NCI-H82 treated with DMSO at 0.1 percent for 48 hours (cell line): Measurements from ENCODE around the gene HIGD1A.
A peak's percentile ranks its signal among the peaks of the same experiment; 100 is the strongest.
"Not testable (repeated sequence)": the region's sequence is repeated elsewhere in the genome, so short reads cannot be mapped to it uniquely, and the experiment has no call there.

Experiments
- DNase-seq: peaks from one replicate; lab custom pipeline; 2025; ENCODE audit not compliant: unreplicated experiment; lab: John Stamatoyannopoulos, UW

The HIGD1A gene

DNA sequence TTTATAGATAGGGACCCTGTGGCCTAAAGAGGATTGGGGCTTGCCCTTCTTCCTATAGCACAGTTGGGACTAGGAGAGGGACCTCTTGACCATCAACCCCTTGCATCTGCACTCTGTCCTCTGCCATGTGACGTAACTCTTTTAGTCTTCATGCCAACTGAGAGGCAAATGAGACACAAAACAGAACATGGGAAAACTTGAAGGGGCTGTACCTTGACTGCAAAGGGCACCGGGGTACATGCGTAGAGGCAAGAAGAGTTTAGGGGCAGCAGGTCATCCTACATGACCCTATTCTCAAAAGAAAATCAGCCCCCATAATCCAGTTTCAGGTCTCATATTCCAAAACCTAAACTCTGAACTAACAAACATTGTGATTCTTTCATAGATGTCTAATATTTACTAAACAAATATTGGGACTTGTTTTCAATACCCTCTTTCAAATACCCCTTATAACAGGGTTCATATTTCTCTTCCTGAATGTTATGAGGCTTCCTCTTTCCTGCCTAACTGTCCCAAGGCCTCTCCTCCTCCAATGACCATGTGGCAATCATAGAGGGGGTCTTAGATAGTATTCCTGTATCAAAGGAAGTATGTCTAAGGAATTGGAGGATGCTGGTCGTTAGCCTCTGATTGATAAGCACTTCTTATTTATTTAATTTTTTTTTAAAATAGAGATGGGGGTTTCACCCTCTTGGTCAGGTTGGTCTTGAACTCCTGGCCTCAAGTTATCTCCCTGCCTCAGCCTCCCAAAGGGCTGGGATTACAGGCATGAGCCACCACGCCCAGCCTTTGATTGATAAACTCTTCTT, 25.5 kb upstream of the HIGD1A start:
- DNase-seq = no peak

DNA sequence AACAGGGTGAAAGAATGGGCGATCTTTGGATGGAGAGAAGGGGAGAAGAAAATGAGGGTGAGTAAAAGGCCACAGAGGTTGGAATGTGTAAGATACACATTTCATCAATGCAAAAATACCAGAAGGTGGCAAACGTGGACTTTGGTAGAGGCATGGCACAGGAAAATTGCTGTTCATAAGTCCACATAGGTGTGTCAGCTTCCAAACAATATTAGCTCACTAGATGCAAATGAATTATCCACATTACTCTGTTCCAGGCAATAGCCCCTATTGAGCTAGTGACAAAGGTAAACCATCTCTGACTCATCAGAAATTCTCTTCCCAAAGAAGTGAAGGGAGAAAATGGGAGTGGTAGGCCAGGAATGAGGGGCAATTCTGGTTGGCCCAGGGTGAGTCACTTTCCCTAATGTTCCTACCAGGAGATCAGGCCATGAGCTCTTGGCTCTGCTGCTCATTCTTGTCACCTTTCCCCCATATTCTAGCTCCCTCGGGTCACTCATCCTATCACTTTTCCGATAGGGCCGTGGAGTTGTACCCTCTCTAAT, 24.9 kb upstream of the HIGD1A start:
- DNase-seq = no peak

DNA sequence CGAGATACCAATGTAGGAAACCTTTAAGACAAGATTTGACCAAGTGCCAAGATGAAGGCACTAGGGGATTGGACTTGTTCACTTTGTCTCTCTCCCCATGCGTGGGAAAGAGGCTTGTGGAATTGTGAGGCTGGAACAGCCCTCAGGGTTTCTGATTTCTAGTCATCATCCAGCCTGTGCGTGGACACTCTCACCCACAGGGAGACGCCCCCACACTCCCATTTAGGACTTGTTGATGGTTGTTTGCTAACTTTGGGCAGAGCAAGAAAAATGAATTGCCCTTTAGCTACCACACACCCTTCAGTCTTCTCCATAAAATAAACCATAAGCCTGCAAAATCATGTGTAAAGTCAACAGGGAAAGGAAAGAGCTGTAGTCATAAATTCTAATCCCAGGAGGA, 23.4 kb upstream of the HIGD1A start:
- no peak for DNase-seq

DNA sequence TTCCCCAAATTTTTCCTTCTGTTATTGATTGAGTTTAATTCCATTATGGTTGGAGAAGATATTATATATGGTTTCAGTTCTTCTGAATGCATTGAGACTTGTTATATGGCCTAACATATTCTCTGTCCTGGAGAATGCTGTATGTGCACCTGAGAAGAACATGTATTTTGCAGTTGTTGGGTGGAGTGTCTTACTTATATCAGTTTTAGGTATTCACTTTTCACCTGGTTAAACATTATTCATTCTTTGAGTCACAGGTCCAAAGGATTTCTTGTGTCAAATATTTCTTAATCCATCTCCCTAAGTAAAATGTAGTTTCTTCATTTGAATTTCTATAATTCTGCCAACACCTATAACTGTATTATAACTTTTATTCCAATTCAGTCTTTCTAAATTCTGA, 22.7 kb upstream of the HIGD1A start:
- DNase-seq = no peak

DNA sequence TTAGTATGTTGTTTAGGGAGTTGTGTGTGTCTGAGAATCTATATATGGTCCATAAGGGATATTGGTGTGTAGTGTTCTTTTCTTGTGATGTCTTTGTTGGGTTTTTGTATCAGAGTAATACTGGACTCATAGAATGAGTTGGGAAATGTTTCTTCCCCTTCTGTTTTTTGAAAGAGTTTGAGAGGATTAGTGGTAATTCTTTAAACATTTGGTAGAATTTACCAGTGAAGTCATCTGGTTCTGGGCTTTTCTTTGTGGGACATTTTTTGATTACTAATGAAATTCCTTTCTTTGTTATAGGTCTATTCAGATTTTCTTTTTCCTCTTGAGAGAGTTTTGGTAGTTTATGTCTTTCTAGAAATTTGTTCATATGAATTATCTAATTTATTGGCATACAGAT, 21.9 kb upstream of the HIGD1A start:
- no peak for DNase-seq

DNA sequence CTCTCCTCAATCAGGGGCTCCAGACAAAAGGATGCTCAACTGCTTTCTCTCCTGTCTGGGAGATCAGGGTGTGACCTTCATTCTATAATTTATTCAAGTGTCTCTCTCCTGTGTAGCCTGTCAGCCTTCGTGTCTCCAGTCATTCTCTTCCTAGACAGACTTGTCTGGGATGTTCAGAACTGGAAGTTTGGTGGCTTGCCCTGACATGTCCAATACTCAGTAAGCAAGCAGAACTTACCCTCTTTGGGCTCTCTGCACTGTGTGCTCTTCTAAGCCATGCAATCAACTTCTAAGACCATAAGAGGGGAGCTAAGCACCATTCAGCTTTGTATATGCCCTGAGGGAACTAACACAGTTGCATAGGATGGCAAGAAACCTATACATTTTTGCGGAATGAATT, 19.1 kb upstream of the HIGD1A start:
- DNase-seq = no peak

DNA sequence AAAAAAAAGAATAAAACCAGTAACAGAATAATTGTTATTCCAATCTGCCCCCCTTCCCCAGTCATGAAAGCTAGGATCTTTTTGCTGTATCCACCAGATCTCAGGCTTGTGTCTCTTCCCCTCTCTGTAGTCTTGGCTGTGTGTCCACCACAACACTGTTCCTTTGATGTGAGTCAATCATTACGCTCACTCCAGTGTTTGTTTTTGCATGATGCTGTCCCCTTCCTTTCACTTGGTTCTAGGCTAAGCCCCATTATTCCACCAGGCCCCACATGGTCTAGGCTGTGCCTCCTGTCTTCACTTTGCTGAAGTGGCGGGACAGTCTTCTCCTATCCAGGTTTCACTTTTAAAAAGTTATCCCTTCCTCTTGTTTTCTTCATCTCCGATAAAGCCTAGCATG, 18.5 kb upstream of the HIGD1A start:
- DNase-seq = no peak

DNA sequence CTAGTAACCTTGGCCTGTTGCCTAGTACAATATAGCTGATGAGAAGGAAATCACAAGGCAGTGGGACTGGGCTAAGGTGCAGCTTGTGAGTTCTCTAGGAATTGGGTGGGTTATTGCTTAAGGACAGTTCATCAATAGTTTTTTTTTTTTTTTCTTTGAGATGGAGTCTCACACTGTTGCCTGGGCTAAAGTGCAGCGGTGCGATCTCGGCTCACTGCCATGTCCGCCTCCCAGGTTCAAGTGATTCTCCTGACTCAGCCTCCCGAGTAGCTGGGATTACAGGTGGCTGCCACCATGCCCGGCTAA, 16.4 kb upstream of the HIGD1A start:
- no peak for DNase-seq

DNA sequence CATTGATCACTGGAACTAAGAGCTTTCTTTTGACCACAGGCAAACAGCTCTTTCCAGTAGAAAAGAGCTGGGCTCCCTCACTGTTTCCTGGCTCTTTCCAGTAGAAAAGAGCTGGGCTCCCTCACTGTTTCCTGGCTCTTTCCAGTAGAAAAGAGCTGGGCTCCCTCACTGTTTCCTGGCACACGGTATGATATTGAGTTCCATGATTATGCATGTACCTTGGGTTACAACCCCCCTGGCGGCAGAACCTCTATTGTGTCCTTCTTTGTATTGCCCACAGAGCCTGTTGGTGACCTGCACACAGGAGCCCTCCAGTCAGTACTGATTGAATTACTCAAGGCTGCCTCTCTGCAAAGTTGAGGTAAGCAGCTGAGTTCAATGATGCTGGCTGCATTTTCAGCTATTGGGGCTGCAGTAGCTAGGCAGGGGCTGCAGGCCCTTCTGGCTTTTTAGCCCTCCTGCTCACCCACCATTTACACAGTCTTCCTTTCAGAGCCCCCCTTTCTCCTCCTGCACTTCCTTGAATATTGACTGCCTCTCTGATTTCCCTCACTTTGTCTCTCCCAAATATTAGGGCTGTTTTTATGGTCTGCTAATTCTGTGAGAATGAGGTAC, 15.2 kb upstream of the HIGD1A start:
- DNase-seq = peak; percentile 48

DNA sequence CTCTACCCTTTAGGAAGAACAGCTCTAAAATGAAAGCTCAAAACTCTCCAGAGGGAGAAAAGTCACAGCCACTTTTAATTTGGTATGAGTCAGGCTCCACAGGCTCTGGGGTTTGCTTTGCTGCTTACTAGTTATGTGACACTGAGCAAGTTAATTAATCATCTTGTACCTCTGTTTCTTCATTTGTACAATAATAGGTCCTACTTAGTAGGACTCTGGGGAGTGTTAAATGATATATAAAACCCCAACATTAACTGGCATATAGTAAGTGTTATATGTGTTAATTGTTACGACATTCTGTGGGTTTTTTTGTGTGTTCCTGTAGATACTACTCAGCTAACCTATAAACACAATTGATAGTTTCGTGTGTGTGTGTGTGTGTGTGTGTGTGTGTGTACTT, 11.5 kb upstream of the HIGD1A start:
- no peak for DNase-seq

DNA sequence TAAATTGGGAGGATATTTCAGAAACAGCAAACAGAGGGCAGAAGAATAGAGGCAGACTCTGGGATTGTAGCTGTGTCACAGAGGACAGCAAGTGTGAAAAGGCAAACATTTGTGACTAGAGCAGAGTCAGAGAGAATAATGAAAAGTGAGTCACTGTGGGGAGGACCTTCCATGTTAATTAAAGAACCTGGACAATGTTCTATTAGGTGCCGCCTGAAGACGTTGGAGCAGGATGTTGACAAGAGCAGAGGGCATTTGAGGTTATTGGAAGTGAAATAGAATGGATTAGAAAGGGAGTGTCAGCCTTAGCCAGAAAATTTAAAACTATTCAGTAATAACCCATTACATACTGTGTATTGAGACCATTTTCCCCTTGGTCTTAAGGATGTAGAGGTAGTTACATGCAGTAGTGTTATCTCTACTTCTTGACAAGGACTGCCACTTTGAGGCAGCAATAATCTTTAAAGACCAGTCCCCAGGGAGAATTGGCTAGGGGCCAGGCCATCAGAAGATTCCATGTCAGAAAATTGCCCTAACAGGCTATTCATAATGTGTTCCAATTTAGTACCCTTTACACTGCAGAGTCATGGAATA, 10.7 kb upstream of the HIGD1A start:
- peak; percentile 14 for DNase-seq

DNA sequence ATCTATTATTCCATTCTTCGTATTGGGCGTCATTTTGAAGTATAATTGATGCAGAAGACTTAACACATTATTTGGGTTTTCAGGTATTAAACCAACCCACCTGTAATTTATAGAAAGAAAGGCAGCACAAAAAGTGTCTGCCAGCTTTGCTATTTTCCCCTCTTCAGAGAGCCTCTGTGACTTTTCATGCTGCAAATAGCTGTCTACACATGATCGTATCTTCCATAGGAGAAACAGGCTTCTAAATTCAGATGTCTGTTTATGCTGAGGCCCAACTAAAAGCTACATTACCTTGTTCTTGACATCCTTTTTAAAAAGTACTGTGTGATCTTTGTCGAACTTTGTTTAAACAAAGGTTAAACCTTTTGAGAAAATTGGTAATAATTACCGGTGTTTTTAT, 10.0 kb upstream of the HIGD1A start:
- no peak for DNase-seq

DNA sequence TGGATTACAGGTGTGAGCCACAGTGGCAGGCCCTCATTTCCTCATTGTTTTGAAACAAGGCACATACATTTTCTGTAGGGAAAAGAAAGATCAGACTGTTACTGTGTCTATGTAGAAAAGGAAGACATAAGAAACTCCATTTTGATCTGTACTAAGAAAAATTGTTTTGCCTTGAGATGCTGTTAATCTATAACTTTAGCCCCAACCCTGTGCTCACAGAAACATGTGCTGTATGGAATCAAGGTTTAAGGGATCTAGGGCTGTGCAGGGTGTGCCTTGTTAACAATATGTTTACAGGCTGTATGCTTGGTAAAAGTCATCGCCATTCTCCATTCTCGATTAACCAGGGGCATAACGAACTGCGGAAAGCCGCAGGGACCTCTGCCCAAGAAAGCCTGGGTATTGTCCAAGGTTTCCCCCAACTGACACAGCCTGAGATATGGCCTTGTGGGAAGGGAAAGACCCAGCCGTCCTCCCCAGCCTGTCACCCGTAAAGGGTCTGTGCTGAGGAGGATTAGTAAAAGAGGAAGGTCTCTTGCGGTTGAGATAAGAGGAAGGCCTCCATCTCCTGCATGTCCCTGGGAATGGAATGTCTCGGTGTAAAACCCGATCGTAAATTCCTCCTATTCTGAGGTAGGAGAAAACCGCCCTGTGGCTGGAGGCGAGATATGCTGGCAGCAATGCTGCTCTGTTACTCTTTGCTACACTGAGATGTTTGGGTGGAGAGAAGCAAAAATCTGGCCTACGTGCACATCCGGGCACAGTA, 7.0 kb upstream of the HIGD1A start:
- not testable (repeated sequence) for DNase-seq

DNA sequence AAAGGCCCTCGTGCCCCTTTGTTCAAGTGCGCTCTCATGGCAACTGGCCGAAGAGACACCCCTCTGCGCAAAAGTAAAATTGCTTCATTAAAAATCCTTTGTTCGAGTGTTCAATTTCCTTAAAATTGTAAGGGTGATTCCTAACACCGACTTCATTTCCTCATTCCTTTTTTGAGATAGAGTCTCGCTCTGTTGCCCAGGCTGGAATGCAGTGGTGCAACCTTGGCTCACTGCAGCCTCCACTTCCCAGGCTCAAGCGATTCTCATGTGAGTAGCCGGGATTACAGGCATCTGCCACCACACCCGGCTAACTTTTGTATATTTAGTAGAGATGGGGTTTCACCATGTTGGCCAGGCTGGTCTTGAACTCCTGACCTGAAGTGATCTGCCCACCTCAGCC, 6.4 kb upstream of the HIGD1A start:
- DNase-seq = not testable (repeated sequence)

DNA sequence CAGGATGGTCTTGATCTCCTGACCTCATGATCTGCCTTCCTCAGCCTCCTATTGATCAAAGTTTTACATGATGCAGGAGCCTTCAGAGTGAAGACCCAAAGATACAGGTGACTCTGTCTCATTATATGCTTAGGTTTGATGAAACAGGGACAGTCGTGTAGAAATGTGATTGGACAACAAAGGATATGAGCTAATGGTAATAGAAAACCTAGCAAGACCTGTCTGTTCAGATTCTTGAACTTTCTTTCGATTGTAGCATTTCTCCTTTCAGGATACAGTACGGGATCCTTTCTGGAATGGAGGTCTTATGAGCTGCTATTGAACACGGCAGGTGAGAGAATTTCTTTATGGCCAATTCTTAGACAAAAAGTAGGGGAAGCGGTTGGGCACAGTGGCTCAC, 4.9 kb upstream of the HIGD1A start, which contains the start of gene ACKR2:
ACKR2 (plus strand) TSS at position 244 of the 400 bp plus-strand sequence. CDS start 55,058 bp downstream, outside the sequence.
- DNase-seq = no peak

DNA sequence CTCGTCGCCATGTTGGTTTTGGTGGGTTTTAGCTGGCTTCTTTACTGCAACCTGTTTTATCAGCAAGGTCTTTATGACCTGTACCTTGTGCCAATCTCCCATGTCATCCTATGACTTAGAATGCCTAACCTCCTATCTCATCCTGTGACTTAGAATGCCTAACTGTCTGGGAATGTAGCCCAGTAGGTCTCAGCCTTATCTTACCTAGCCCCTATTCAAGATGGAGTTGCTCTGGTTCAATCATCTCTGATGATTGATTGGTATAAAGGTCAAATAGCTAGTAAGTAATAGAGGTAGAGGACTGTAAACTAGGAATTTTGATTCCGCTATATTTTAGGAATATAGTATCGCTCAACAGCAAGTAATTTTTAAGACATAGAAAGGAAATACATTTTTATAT, 3.6 kb upstream of the HIGD1A start:
- no peak for DNase-seq

DNA sequence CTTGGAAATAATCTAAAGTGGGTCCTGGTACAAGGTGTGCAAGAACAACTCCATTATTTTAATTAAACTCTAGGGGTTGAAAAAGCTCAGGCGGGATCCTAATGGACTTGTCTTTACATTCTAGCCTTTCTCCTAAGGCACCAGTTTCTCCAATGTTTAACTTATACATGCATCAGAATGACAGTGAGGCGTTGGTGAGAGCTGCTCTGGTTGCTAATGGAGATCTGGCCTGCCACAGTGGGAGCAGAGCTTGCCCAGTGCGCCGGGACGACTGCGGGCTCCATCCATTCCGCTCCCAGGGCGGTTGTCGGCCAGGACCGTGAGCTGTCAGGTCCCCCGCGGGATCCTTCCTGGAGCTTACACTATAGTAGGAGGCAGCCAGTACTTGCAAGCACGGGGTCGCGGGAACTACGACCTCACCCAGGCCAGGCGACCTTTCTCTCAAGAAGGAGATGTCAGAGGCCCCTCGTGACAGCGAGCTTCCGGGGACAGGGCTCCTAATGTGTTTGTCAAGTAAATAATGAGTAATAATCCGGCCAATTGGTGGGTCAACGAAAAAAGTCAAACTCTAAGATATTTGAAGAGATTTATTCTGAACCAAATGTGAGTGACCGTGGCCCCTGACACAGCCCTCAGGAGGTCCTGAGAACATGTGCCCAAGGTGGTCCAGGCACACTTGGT, 991 bp upstream of the HIGD1A start:
- no peak for DNase-seq

DNA sequence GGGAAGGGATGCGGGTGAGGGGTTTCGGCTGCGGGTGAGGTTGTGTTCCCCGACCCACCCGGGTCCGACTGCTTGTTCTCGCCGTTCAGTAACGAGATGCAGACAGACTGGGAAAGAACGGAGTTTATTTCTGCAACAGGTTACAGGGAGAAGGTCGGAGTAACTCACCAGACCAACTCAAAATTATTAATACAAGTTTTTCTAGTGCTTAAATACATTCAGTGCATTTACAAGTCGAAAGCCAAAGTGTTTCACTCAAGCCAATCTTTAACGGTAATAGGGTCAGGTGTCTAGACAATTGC, 492 bp upstream of the HIGD1A start:
- no peak for DNase-seq

DNA sequence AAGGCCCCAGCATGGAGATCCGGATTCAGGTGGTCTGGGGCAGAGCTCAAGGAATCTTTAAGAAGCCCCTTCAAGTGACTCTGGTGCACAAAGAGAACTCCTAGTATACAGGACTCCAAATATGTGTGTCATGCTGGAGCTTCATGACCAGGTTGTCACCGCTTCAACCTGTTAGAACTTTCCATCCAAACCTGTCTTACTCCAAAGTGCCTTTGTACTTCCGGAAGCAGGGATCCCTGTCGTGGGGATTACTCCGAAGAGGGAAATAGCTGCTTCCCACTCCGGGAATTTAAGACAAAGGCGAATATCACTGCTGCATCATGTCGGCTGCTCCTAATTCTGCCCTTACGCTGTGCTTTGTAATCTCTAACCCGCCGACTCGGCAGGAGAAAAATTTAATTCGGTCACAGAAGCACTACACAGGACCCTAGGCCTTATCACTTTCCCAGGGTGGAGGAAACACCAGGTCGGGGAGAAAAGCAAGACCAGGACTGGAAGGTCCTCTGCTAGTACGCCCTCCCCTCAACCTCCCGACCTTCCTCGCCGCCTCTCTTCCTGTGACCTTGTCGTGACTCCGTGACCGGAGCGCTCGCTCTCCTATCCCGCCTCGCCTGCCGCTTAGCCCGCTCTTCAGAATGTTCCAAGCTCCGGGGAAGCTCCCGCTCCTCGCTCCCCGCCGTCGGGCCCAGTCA, 730 bp downstream of the HIGD1A start:
- no peak for DNase-seq

DNA sequence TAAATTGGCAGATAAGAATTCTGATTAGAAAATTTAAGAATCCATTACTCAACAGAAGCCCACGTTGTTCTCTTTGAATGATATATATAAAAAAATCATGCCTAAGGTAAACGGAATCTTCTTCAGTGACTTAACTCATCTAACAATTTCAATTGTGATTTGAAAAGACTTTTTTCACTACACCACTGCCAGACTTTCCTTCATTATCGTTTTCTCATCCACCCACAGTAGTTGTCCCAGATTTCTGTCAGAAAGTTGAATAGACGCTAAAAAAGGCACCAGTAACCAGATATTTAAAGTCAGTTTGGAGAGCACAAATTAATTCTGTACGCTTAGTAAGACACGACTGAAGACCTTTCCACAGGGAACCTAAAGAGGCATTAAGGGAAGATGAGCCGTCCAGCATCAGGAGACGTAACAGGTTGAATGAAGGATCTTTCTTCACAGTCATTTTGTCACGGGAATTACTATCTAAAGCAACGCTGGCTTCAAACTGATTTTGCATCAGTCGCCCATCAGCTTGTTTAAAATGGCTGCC, 1.3 kb downstream of the HIGD1A start:
- no peak for DNase-seq
